ENCODE measurements around the gene FBXW10. TPM values are rescaled to one million over a fixed set of nuclear protein-coding genes. Genes with fewer than 3 reads are reported as not detected.
"Not testable (repeated sequence)": the region's sequence is repeated elsewhere in the genome, so short reads cannot be mapped to it uniquely, and the experiment has no call there.

The FBXW10 gene
- total and polyA plus RNA-seq, 2 donors (not counting 3 experiments of a cell fraction or from before 2014, with no cell fraction given) = not detected

DNA sequence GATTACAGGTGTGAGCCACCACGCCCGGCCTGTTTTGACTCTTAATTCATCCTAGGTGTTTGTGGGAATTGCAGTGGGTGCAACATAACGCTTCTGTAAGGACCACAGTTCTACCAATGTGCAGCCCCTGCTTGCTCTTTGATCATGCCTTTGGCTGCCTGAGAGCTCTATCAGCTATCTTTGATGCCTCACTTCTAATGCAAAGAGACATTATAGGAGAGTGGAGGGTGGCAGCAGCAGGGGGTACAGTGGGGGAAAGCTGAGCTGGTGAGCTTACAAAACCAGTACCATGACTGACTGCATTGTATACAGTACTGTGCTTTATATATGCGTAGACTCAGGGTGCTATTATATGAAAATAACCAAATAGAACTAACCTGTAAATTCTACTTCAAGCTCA is 26.7 kb downstream of the FBXW10 start:
- dilution Hi-C loops (cut with MboI; ENCODE audit: extremely low pct_ligation_motif_present, low sequenced_read_pairs) = not testable (repeated sequence)

DNA sequence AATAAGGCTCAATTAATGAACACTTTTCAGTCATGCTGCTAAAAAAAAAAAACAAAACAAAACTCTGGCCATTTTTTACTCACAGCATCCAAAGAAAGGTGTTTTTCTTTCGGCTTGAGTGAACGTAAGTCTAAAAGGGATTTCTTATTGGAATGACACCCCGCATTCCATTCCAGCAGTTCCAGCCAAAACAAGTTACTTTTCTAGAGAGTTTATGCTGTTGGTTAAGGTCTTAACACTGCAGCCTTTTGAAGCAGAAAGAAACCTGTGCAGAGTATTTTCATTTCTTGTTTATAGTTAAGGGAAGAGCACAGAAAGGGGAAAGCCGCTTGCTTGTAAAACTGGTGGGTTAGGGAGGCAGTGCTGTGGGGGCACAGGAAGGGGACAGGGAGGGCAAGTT is 27.2 kb downstream of the FBXW10 start:
- DNase-seq (ENCODE audit: low read depth, low spot score); intact Hi-C loops (cut with micrococcal nuclease); H3K4me1 ChIP-seq (ENCODE audit: control insufficient read depth, extremely low read depth, insufficient read depth, low read length); H2AFZ ChIP-seq (ENCODE audit: low read depth, low read length); H4K20me1 ChIP-seq (replicated peaks; ENCODE audit: control insufficient read depth, extremely low read depth, insufficient read depth, low read length); H3K27ac ChIP-seq (ENCODE audit: insufficient read depth, low read depth, low read length); H3K4me2 ChIP-seq (ENCODE audit: insufficient read depth, low read length); H3K9ac ChIP-seq (replicated peaks; ENCODE audit: extremely low read depth, insufficient read depth, low read length); dilution Hi-C loops (cut with MboI; ENCODE audit: extremely low pct_ligation_motif_present, low sequenced_read_pairs); H3K27me3 ChIP-seq (ENCODE audit: control insufficient read depth in 2 of 2, insufficient read depth in 2 of 2, low read length in 2 of 2); FAIRE-seq; H3K36me3 ChIP-seq (ENCODE audit: control insufficient read depth in 2 of 2, extremely low read depth in 1 of 2, insufficient read depth in 2 of 2, low read length in 2 of 2); H3K79me2 ChIP-seq (ENCODE audit: control insufficient read depth, insufficient read depth, low read length); H3K9me3 ChIP-seq (replicated peaks; ENCODE audit: control insufficient read depth, insufficient read depth, low read length); BruUV-seq (replicated peaks); H3K4me3 ChIP-seq (replicated peaks in 1 of 3; ENCODE audit: insufficient read depth in 1 of 3, low read depth in 1 of 3, low read length in 3 of 3); H3K9me1 ChIP-seq (replicated peaks; ENCODE audit: control insufficient read depth, extremely low read depth, insufficient read depth, low read length); CTCF ChIA-PET; POLR2A ChIA-PET: not testable (repeated sequence)

More for the DNA sequence above, 26.7 kb downstream of the FBXW10 start:
- H3K27ac ChIP-seq (ENCODE audit: insufficient read depth, low read depth, low read length); H3K9me1 ChIP-seq (replicated peaks; ENCODE audit: control insufficient read depth, extremely low read depth, insufficient read depth, low read length); H3K79me2 ChIP-seq (ENCODE audit: control insufficient read depth, insufficient read depth, low read length); intact Hi-C loops (cut with micrococcal nuclease); DNase-seq (ENCODE audit: low read depth, low spot score); H3K9ac ChIP-seq (replicated peaks; ENCODE audit: extremely low read depth, insufficient read depth, low read length); BruUV-seq (replicated peaks); H3K27me3 ChIP-seq (ENCODE audit: control insufficient read depth in 2 of 2, insufficient read depth in 2 of 2, low read length in 2 of 2); H3K9me3 ChIP-seq (replicated peaks; ENCODE audit: control insufficient read depth, insufficient read depth, low read length); POLR2A ChIA-PET; H3K4me2 ChIP-seq (ENCODE audit: insufficient read depth, low read length); H4K20me1 ChIP-seq (replicated peaks; ENCODE audit: control insufficient read depth, extremely low read depth, insufficient read depth, low read length); H3K36me3 ChIP-seq (ENCODE audit: control insufficient read depth in 2 of 2, extremely low read depth in 1 of 2, insufficient read depth in 2 of 2, low read length in 2 of 2); H3K4me1 ChIP-seq (ENCODE audit: control insufficient read depth, extremely low read depth, insufficient read depth, low read length); CTCF ChIA-PET; FAIRE-seq; H2AFZ ChIP-seq (ENCODE audit: low read depth, low read length); H3K4me3 ChIP-seq (replicated peaks in 1 of 3; ENCODE audit: insufficient read depth in 1 of 3, low read depth in 1 of 3, low read length in 3 of 3): not testable (repeated sequence)

DNA sequence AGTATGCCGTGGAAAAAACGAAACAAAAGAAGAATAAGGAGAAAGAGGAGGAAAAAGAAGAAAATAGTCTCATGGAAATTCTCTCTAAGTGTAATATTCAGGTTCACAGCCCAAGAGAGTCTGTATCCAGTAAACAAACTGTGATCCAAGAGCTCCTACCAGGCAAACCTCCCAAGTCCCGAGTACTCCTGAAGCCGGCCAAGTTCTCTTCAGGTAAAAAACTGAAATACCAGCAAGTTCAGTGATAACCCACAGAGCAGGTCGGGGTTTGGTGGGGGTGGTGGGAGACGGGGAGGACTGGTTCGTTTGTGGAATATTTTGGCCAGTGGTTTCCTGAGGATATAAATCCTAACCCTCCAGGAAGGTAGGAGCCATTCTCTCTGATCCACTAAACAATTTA is 28.6 kb downstream of the FBXW10 start:
- H2AFZ ChIP-seq (ENCODE audit: low read depth, low read length) = no peak overlapping the region
- peaks cover 3 to 6% of the 10 kb centered on the region in 2 experiments for H3K27me3 ChIP-seq (ENCODE audit: control insufficient read depth in 2 of 2, insufficient read depth in 2 of 2, low read length in 2 of 2)
- dilution Hi-C loops (cut with MboI; ENCODE audit: extremely low pct_ligation_motif_present, low sequenced_read_pairs) (no loop called here), intact Hi-C loops (cut with micrococcal nuclease) (no loop called here)
- no peaks in the 10 kb centered on the region for H3K36me3 ChIP-seq (ENCODE audit: control insufficient read depth in 2 of 2, extremely low read depth in 1 of 2, insufficient read depth in 2 of 2, low read length in 2 of 2)
- DNase-seq (ENCODE audit: low read depth, low spot score) = no peak
- POLR2A ChIA-PET = no interaction called here
- no peaks in the 10 kb centered on the region for H3K9me1 ChIP-seq (replicated peaks; ENCODE audit: control insufficient read depth, extremely low read depth, insufficient read depth, low read length)
- no peaks in the 10 kb centered on the region for H3K79me2 ChIP-seq (ENCODE audit: control insufficient read depth, insufficient read depth, low read length)
- no TSS peak for BruUV-seq (replicated peaks)
- H3K4me1 ChIP-seq (ENCODE audit: control insufficient read depth, extremely low read depth, insufficient read depth, low read length) = no peaks in the 10 kb centered on the region
- no peaks in the 10 kb centered on the region for H3K9me3 ChIP-seq (replicated peaks; ENCODE audit: control insufficient read depth, insufficient read depth, low read length)
- TF ChIP-seq, protein P1, sequence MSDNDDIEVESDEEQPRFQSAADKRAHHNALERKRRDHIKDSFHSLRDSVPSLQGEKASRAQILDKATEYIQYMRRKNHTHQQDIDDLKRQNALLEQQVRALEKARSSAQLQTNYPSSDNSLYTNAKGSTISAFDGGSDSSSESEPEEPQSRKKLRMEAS (IDR thresholded peaks at IDR 0.05; ENCODE audit: insufficient read depth, insufficient read length) = no peak
- TF ChIP-seq MYC (IDR thresholded peaks at IDR 0.05; ENCODE audit: low read depth, low read length) (no peak), POLR2AphosphoS5 (IDR thresholded peaks at IDR 0.05; ENCODE audit: insufficient read depth, low read depth, low read length) (no peak), GATA2 (IDR thresholded peaks at IDR 0.05; ENCODE audit: insufficient read depth, insufficient read length, low read depth, low read length) (no peak), EZH2 (IDR thresholded peaks at IDR 0.05; ENCODE audit: borderline replicate concordance, low read depth, low read length, severe bottlenecking) (no peak), FOS (IDR thresholded peaks at IDR 0.05; ENCODE audit: borderline replicate concordance, insufficient read depth, low read length) (no peak), JUN (IDR thresholded peaks at IDR 0.05; ENCODE audit: borderline replicate concordance, insufficient read depth, insufficient read length, low read depth) (no peak), POLR2A (IDR thresholded peaks at IDR 0.05; ENCODE audit: low read depth, low read length) (no peak)
- TF ChIP-seq, protein P2, sequence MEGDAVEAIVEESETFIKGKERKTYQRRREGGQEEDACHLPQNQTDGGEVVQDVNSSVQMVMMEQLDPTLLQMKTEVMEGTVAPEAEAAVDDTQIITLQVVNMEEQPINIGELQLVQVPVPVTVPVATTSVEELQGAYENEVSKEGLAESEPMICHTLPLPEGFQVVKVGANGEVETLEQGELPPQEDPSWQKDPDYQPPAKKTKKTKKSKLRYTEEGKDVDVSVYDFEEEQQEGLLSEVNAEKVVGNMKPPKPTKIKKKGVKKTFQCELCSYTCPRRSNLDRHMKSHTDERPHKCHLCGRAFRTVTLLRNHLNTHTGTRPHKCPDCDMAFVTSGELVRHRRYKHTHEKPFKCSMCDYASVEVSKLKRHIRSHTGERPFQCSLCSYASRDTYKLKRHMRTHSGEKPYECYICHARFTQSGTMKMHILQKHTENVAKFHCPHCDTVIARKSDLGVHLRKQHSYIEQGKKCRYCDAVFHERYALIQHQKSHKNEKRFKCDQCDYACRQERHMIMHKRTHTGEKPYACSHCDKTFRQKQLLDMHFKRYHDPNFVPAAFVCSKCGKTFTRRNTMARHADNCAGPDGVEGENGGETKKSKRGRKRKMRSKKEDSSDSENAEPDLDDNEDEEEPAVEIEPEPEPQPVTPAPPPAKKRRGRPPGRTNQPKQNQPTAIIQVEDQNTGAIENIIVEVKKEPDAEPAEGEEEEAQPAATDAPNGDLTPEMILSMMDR (IDR thresholded peaks at IDR 0.05; ENCODE audit: extremely low read depth in 1 of 2, insufficient read depth in 1 of 2, low read depth in 1 of 2, low read length in 2 of 2) = no peak
- H3K9ac ChIP-seq (replicated peaks; ENCODE audit: extremely low read depth, insufficient read depth, low read length) = no peak overlapping the region
- H3K4me3 ChIP-seq (replicated peaks in 1 of 3; ENCODE audit: insufficient read depth in 1 of 3, low read depth in 1 of 3, low read length in 3 of 3) = no peak overlapping the region
- no peaks in the 10 kb centered on the region for H4K20me1 ChIP-seq (replicated peaks; ENCODE audit: control insufficient read depth, extremely low read depth, insufficient read depth, low read length)
- no peak for FAIRE-seq
- no peak overlapping the region for H3K27ac ChIP-seq (ENCODE audit: insufficient read depth, low read depth, low read length)
- no peak overlapping the region for H3K4me2 ChIP-seq (ENCODE audit: insufficient read depth, low read length)
- CTCF ChIA-PET = no interaction called here
